HG02870 (cell line): ENCODE results near the gene TRAF1.

Experiments used
- ATAC-seq: cut with Tn5 transposase; IDR thresholded peaks from one replicate; pipeline ENCODE4 v1.9.1; 2021; ENCODE audit warnings: mild to moderate bottlenecking, moderate library complexity; ENCODE audit not compliant: unreplicated experiment

The TRAF1 gene

GRCh38 chr9:120854596-120855327, 71.8 kb downstream of the TRAF1 start:
- ATAC-seq, result no peak

GRCh38 chr9:120853198-120853597, 73.4 kb downstream of the TRAF1 start:
- no peak for ATAC-seq
